Stimulated activated CD4-positive, alpha-beta T cell treated with anti-CD3 and anti-CD28 coated beads, Interleukin-4, amount 100 ng/mL, for 1 hour (primary cell): ENCODE data around the gene CAPN1.

Source experiments
- DNase-seq: peaks from one replicate; pipeline ENCODE4 v3.0.0-alpha.2; 2020

The CAPN1 gene

GRCh38 chr11:65204646-65205601, 23.2 kb downstream of the CAPN1 start:
- DNase-seq: peak; percentile 58

GRCh38 chr11:65205602-65205967, 23.9 kb downstream of the CAPN1 start:
- no peak for DNase-seq

- no peak for DNase-seq
Measured at GRCh38 chr11:65206441-65206841, 24.7 kb downstream of the CAPN1 start.

- DNase-seq: no peak
Measured at GRCh38 chr11:65206901-65207300, 25.2 kb downstream of the CAPN1 start.

GRCh38 chr11:65207918-65208784, 26.4 kb downstream of the CAPN1 start:
- DNase-seq: no peak

- no peak for DNase-seq
Measured at GRCh38 chr11:65208785-65209710, 27.3 kb downstream of the CAPN1 start.

- no peak for DNase-seq
Measured at GRCh38 chr11:65209711-65210360, 28.1 kb downstream of the CAPN1 start.

GRCh38 chr11:65210361-65210731, 28.6 kb downstream of the CAPN1 start:
- no peak for DNase-seq

- no peak for DNase-seq
Measured at GRCh38 chr11:65210748-65211147, 29.0 kb downstream of the CAPN1 start.

- DNase-seq: no peak
Measured at GRCh38 chr11:65211293-65212105, 29.8 kb downstream of the CAPN1 start.

- DNase-seq: no peak
Measured at GRCh38 chr11:65212226-65212801, 30.6 kb downstream of the CAPN1 start.

GRCh38 chr11:65213322-65214211, 31.8 kb downstream of the CAPN1 start:
- DNase-seq: no peak

GRCh38 chr11:65214212-65214845, 32.6 kb downstream of the CAPN1 start:
- no peak for DNase-seq

- peak; percentile 34 for DNase-seq
Measured at GRCh38 chr11:65215441-65216076, 33.8 kb downstream of the CAPN1 start.

- DNase-seq: no peak
Measured at GRCh38 chr11:65216830-65217229, 35.1 kb downstream of the CAPN1 start.

- no peak for DNase-seq
Measured at GRCh38 chr11:65217441-65218423, 36.0 kb downstream of the CAPN1 start.

GRCh38 chr11:65218446-65218845, 36.7 kb downstream of the CAPN1 start:
- no peak for DNase-seq

GRCh38 chr11:65219930-65220213, 38.1 kb downstream of the CAPN1 start:
- DNase-seq: no peak
